K562 (cell line): Measurements from ENCODE around the gene PTTG1IP. TPM values are rescaled to one million over a fixed set of nuclear protein-coding genes. Genes with fewer than 3 reads are reported as not detected.
A peak's percentile ranks its signal among the peaks of the same experiment; 100 is the strongest.

ENCODE experiments used
- CHCHD3 ChIP-seq: fragments of 250-450 bp; sonication (Bioruptor Pico); IDR thresholded peaks from 2 replicates; pipeline ENCODE4 v2.1.2; 2022; ENCODE audit warnings: mild to moderate bottlenecking
- HMGXB4 ChIP-seq: sonication (generic); formaldehyde crosslinking; IDR thresholded peaks from 2 replicates; pipeline ENCODE4 v1.8.1; 2023; ENCODE audit warnings: mild to moderate bottlenecking, missing genetic modification reagents
- IRF9 ChIP-seq: fragments of 450-650 bp; IDR thresholded peaks from 2 replicates; pipeline ENCODE4 v1.6.1; 2016; ENCODE audit warnings: missing biosample characterization, missing genetic modification characterization
- KLF13 ChIP-seq: fragments of 450-650 bp; IDR thresholded peaks from 2 replicates; pipeline ENCODE4 v1.6.1; 2016; ENCODE audit warnings: missing genetic modification characterization, low read depth, mild to moderate bottlenecking, missing compliant biosample characterization, moderate library complexity, borderline replicate concordance
- MAZ ChIP-seq, 2 experiments: fragments of 450-650 bp in 1 of 2; sonication (generic) in 1 of 2; formaldehyde crosslinking; IDR thresholded peaks in 1 of 2; conservative IDR thresholded peaks in 1 of 2; 2 replicates each; pipeline versions ENCODE4 v1.4.0 to v1.5.0; 2020; ENCODE audit warnings: mild to moderate bottlenecking in 1 of 2, missing genetic modification reagents in 1 of 2
- MNT ChIP-seq, 2 experiments: fragments of 450-650 bp; conservative IDR thresholded peaks; 2 replicates each; pipeline ENCODE4 v1.6.1; 2017; ENCODE audit warnings: mild to moderate bottlenecking in 2 of 2, moderate library complexity in 2 of 2
- NCOA1 ChIP-seq: fragments of 450-650 bp; IDR thresholded peaks from 2 replicates; pipeline ENCODE4 v1.6.1; 2016; ENCODE audit warnings: low read depth
- NFE2 ChIP-seq: IDR thresholded peaks from 2 replicates; pipeline ENCODE4 v1.6.1; 2014; ENCODE audit warnings: antibody characterized with exemption, low read depth
- POLR2AphosphoS2 ChIP-seq: IDR thresholded peaks from 2 replicates; pipeline ENCODE4 v1.6.1; 2012; ENCODE audit warnings: low read length, improper control_type of control experiment
- PREB ChIP-seq: sonication (generic); formaldehyde crosslinking; IDR thresholded peaks from 2 replicates; pipeline ENCODE4 v1.8.1; 2023; ENCODE audit warnings: mild to moderate bottlenecking, missing genetic modification reagents
- TCFL5 ChIP-seq: fragments of 250-450 bp; sonication (Bioruptor Pico); conservative IDR thresholded peaks from 2 replicates; pipeline ENCODE4 v1.6.1; 2021; ENCODE audit warnings: mild to moderate bottlenecking, moderate library complexity, matching md5 sums
- THAP7 ChIP-seq: fragments of 250-450 bp; sonication (Bioruptor Pico); IDR thresholded peaks from 2 replicates; pipeline ENCODE4 v1.5.0; 2021
- UBTF ChIP-seq, 2 experiments: IDR thresholded peaks; 2 replicates each; pipeline ENCODE4 v1.6.1; 2012; ENCODE audit warnings: improper control_type of control experiment in 2 of 2, low read depth in 2 of 2, low read length in 2 of 2, borderline replicate concordance in 1 of 2
- XRCC3 ChIP-seq: fragments of 450-650 bp; IDR thresholded peaks from 2 replicates; pipeline ENCODE4 v1.6.1; 2017; ENCODE audit warnings: mild to moderate bottlenecking, moderate library complexity
- ZBTB17 ChIP-seq: fragments of 450-650 bp; formaldehyde crosslinking; IDR thresholded peaks from 2 replicates; pipeline ENCODE4 v1.4.0; 2020; ENCODE audit warnings: mild to moderate bottlenecking
- ZNF584 ChIP-seq: fragments of 200-800 bp; sonication (Bioruptor generic); IDR thresholded peaks from 2 replicates; pipeline ENCODE4 v1.6.1; 2016; ENCODE audit warnings: low read depth, mild to moderate bottlenecking, missing genetic modification characterization, missing compliant biosample characterization
- ZNF707 ChIP-seq: fragments of 250-450 bp; sonication (Bioruptor Pico); conservative IDR thresholded peaks from 2 replicates; pipeline ENCODE4 v1.8.0; 2022; ENCODE audit warnings: inconsistent platforms, mild to moderate bottlenecking, moderate library complexity
- polyA plus RNA-seq, 8 experiments: library from polyadenylated mRNA; depleted of rRNA in 4 of 8; stranded (reverse) in 5 of 8; unstranded in 3 of 8; fragments of >200 nt; fragmentation: Nextera tagmentation in 2 of 8; fragmentation: Illumina TruSeq in 1 of 8; extraction: Ambion mirVana in 2 of 8; extraction: Trizol in 1 of 8; gene quantifications; 2 replicates each; pipeline versions ENCODE4 v1.2.1 to v1.2.3, GENCODE V29; 2011 to 2014; ENCODE audit warnings: inconsistent platforms in 1 of 8, missing spikeins in 1 of 8
- total RNA-seq, 7 experiments: library from RNA; depleted of rRNA in 6 of 7; stranded (reverse); fragments of >200 nt in 6 of 7; fragmentation: Illumina TruSeq in 2 of 7; extraction: Trizol in 2 of 7; gene quantifications; 2 replicates each; pipeline versions ENCODE4 v1.2.1 to v1.2.3, GENCODE V29; 2011 to 2021; ENCODE audit warnings: low replicate concordance in 1 of 7

PTTG1IP gene
- total and polyA plus RNA-seq, 9 of the 15 experiments (the other 6 are each of a cell fraction or from before 2014, with no cell fraction given) = 5.0 to 99.3 (median 82.4) TPM

GRCh38 chr21:44853601-44854390, 19.7 kb downstream of the PTTG1IP start (continued):
- TF ChIP-seq KLF13 (tag) (no peak), NFE2 (no peak), XRCC3 (no peak), TCFL5 (CRISPR knock-in tag) (no peak), THAP7 (CRISPR knock-in tag) (no peak), UBTF (IDR thresholded peaks at IDR 0.05; ENCODE audit: borderline replicate concordance in 1 of 2, low read depth in 2 of 2, low read length in 2 of 2) (no peak), HMGXB4 (no peak), ZNF707 (no peak; the same call in 1 of the 2 replicates), POLR2AphosphoS2 (no peak), IRF9 (tag) (no peak), CHCHD3 (no peak), PREB (no peak), ZNF584 (CRISPR knock-in tag) (no peak), ZBTB17 (CRISPR knock-in tag) (peak; percentile 54; the same call in 1 of the 2 replicates), NCOA1 (no peak), MNT (conservative IDR thresholded peaks at IDR 0.05) (no peak), MAZ (CRISPR knock-in tag; conservative IDR thresholded peaks at IDR 0.05 in 1 of 2, IDR thresholded peaks at IDR 0.05 in 1 of 2) (peak in 1 of 2 experiments; percentile 53; a peak in 2 of 4 replicates)
